SJCRH30 (cell line): ENCODE results near the gene FURIN. TPM values are rescaled to one million over a fixed set of nuclear protein-coding genes. Genes with fewer than 3 reads are reported as not detected.

Experiments used
- DNase-seq, 2 experiments: peaks; one replicate each; pipeline ENCODE4 v3.0.0-alpha.2; 2015 to 2020
- H3K27ac ChIP-seq: fragments of 250-450 bp; sonication (Bioruptor Pico); 2 replicates; pipeline ENCODE4 v1.5.1; 2020; ENCODE audit warnings: mild to moderate bottlenecking, moderate library complexity
- H3K27me3 ChIP-seq: fragments of 250-450 bp; sonication (Bioruptor Pico); 2 replicates; pipeline ENCODE4 v1.5.1; 2020; ENCODE audit warnings: mild to moderate bottlenecking, moderate library complexity
- H3K36me3 ChIP-seq: fragments of 250-450 bp; sonication (Bioruptor Pico); 2 replicates; pipeline ENCODE4 v1.5.1; 2020; ENCODE audit warnings: mild to moderate bottlenecking, moderate library complexity
- H3K4me1 ChIP-seq: fragments of 250-450 bp; sonication (Bioruptor Pico); 2 replicates; pipeline ENCODE4 v1.5.1; 2020; ENCODE audit warnings: mild to moderate bottlenecking, moderate library complexity
- H3K4me3 ChIP-seq: fragments of 250-450 bp; sonication (Bioruptor Pico); 2 replicates; pipeline ENCODE4 v1.5.1; 2020; ENCODE audit warnings: mild to moderate bottlenecking, moderate library complexity
- H3K9me3 ChIP-seq: fragments of 250-450 bp; sonication (Bioruptor Pico); replicated peaks from 2 replicates; pipeline ENCODE4 v1.5.1; 2020; ENCODE audit warnings: mild to moderate bottlenecking, moderate library complexity
- total RNA-seq: library from RNA; depleted of rRNA; stranded (reverse); fragments of >200 nt; shearing (Covaris generic); gene quantifications from 2 replicates; pipeline ENCODE4 v1.2.3, GENCODE V29; 2014

FURIN gene
- total RNA-seq, 1 experiment from 2014 or later: 12.0 TPM

DNA sequence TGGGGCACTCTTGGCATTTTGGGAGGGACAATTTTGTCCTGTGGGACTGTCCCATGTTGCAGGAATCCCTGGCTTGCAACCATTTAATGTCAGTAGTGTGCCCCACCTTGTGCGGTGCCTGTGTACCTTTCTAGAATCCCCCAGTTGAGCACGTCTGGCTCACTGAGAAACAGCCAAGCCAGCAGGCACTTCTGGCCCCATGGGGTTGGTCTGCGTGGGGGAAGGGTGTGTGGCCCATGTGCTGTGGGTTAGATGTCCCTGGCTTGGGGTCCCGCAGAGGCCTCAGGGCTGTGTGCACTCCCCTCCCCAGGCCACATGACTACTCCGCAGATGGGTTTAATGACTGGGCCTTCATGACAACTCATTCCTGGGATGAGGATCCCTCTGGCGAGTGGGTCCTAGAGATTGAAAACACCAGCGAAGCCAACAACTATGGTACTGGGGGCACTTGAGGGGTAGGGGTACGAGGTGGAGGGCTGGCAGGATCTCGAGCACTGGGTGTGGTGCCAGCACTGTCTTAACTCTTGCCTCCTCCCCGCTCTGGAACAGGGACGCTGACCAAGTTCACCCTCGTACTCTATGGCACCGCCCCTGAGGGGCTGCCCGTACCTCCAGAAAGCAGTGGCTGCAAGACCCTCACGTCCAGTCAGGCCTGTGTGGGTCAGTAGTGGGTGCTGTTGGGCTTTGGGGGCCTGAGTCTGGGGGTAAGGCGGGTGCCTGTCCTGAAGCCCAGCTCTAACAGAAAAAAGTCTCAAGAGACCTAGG lies 12.2 kb downstream of the FURIN start:
- no peaks in the 10 kb centered on the region for H3K9me3 ChIP-seq
- H3K4me1 ChIP-seq: no peaks in the 10 kb centered on the region
- no peak for DNase-seq
- no peak overlapping the region for H3K27ac ChIP-seq
- no peak overlapping the region for H3K4me3 ChIP-seq
- H3K36me3 ChIP-seq: peaks cover 5% of the 10 kb centered on the region; the same call in 1 of the 2 replicates
- H3K27me3 ChIP-seq: no peaks in the 10 kb centered on the region

DNA sequence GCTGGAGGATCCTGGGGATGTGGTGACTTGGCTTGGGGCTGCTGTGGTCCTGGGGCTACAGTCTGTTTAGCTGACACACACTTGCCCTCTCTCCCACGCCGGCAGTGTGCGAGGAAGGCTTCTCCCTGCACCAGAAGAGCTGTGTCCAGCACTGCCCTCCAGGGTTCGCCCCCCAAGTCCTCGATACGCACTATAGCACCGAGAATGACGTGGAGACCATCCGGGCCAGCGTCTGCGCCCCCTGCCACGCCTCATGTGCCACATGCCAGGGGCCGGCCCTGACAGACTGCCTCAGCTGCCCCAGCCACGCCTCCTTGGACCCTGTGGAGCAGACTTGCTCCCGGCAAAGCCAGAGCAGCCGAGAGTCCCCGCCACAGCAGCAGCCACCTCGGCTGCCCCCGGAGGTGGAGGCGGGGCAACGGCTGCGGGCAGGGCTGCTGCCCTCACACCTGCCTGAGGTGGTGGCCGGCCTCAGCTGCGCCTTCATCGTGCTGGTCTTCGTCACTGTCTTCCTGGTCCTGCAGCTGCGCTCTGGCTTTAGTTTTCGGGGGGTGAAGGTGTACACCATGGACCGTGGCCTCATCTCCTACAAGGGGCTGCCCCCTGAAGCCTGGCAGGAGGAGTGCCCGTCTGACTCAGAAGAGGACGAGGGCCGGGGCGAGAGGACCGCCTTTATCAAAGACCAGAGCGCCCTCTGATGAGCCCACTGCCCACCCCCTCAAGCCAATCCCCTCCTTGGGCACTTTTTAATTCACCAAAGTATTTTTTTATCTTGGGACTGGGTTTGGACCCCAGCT lies 13.0 kb downstream of the FURIN start:
- Histone ChIP-seq H3K9me3 (no peaks in the 10 kb centered on the region), H3K36me3 (peaks cover 5% of the 10 kb centered on the region; the same call in 1 of the 2 replicates), H3K27ac (no peak overlapping the region), H3K4me3 (no peak overlapping the region), H3K27me3 (no peaks in the 10 kb centered on the region), H3K4me1 (no peaks in the 10 kb centered on the region)
- DNase-seq: no peak

DNA sequence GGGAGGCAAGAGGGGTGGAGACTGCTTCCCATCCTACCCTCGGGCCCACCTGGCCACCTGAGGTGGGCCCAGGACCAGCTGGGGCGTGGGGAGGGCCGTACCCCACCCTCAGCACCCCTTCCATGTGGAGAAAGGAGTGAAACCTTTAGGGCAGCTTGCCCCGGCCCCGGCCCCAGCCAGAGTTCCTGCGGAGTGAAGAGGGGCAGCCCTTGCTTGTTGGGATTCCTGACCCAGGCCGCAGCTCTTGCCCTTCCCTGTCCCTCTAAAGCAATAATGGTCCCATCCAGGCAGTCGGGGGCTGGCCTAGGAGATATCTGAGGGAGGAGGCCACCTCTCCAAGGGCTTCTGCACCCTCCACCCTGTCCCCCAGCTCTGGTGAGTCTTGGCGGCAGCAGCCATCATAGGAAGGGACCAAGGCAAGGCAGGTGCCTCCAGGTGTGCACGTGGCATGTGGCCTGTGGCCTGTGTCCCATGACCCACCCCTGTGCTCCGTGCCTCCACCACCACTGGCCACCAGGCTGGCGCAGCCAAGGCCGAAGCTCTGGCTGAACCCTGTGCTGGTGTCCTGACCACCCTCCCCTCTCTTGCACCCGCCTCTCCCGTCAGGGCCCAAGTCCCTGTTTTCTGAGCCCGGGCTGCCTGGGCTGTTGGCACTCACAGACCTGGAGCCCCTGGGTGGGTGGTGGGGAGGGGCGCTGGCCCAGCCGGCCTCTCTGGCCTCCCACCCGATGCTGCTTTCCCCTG lies 13.8 kb downstream of the FURIN start:
- Histone ChIP-seq H3K9me3 (no peaks in the 10 kb centered on the region), H3K27me3 (no peaks in the 10 kb centered on the region), H3K4me3 (no peak overlapping the region), H3K27ac (no peak overlapping the region), H3K36me3 (peaks cover 3% of the 10 kb centered on the region; the same call in 1 of the 2 replicates), H3K4me1 (no peaks in the 10 kb centered on the region)
- DNase-seq: no peak

DNA sequence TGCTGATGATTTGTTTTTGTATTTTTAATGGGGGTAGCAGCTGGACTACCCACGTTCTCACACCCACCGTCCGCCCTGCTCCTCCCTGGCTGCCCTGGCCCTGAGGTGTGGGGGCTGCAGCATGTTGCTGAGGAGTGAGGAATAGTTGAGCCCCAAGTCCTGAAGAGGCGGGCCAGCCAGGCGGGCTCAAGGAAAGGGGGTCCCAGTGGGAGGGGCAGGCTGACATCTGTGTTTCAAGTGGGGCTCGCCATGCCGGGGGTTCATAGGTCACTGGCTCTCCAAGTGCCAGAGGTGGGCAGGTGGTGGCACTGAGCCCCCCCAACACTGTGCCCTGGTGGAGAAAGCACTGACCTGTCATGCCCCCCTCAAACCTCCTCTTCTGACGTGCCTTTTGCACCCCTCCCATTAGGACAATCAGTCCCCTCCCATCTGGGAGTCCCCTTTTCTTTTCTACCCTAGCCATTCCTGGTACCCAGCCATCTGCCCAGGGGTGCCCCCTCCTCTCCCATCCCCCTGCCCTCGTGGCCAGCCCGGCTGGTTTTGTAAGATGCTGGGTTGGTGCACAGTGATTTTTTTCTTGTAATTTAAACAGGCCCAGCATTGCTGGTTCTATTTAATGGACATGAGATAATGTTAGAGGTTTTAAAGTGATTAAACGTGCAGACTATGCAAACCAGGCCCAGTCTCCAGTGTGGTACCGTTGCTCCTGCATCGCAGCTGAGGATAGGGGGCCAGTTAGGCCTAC lies 14.6 kb downstream of the FURIN start:
- Histone ChIP-seq H3K27ac (no peak overlapping the region), H3K4me1 (no peaks in the 10 kb centered on the region), H3K4me3 (no peak overlapping the region), H3K27me3 (no peaks in the 10 kb centered on the region), H3K36me3 (no peaks in the 10 kb centered on the region; the same call in 1 of the 2 replicates), H3K9me3 (no peaks in the 10 kb centered on the region)
- DNase-seq: no peak

DNA sequence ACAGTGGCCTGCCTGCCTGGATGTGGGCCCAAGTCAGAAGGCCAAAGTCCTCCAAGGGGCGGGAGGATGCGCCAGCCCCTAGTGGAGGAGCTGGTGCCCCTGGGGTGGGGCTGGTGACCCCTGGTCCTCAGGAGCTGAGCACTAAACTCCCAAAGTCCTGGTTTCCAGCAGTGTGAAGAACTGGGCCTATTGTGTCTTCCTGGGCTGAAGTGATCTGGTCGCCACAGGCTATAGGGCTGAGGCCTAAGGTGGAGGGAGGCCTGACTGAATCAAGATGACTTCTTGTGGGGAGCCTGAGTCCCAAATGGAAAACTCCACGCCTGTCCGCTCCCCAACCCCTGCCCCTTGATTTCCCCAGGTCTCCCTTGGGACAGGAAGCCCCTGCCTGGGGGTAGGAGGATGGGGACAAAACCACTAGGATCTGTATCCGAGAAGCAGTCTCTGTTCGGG lies 15.2 kb downstream of the FURIN start:
- Histone ChIP-seq H3K9me3 (no peaks in the 10 kb centered on the region), H3K27me3 (no peaks in the 10 kb centered on the region), H3K36me3 (no peaks in the 10 kb centered on the region; the same call in 1 of the 2 replicates), H3K4me1 (no peaks in the 10 kb centered on the region), H3K4me3 (no peak overlapping the region), H3K27ac (no peak overlapping the region)
- DNase-seq: no peak

DNA sequence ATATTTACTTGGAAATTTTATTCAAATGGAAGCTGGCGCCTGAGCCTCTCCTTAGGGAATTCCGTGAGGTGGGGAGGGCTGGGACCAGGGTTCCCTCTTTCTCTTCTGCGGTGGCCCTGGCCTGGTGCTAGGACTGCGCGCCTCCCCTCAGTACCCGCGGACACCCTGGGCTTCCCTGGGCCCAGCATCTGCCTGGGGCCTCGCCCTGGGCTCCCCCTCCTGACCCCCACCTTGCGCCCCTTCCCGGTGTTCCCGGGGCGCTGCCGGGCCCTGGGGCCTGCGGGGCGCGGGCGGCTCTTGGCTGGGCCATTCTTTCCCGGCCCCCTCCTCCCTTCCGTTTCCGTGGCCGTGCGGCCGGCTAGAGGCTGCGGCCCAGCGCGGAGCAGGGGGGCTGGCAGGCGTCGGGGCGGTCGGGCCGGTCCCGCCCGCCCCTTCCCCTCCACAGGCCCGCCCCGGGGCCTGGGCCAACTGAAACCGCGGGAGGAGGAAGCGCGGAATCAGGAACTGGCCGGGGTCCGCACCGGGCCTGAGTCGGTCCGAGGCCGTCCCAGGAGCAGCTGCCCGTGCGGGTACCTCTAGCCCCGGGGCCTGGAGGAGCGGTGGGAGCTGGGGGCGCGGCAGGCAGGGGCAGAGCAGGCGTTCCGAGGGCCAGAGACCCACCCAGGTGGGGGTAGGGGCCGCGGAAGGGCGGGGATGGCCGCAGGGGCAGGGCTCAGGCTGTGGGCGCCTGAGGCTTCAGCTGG lies 15.8 kb downstream of the FURIN start, which contains the start of gene FES:
Gene FES, plus strand, starts transcription at position 529 of the 743 bp plus-strand sequence. CDS start 542 bp downstream, outside the sequence.
- H3K9me3 ChIP-seq: no peaks in the 10 kb centered on the region
- DNase-seq: no peak
- no peaks in the 10 kb centered on the region; the same call in 1 of the 2 replicates for H3K36me3 ChIP-seq
- H3K4me1 ChIP-seq: no peaks in the 10 kb centered on the region
- H3K27ac ChIP-seq: no peak within 1 kb of the TSS
- no peaks in the 10 kb centered on the region for H3K27me3 ChIP-seq
- H3K4me3 ChIP-seq: no peak within 1 kb of the TSS

DNA sequence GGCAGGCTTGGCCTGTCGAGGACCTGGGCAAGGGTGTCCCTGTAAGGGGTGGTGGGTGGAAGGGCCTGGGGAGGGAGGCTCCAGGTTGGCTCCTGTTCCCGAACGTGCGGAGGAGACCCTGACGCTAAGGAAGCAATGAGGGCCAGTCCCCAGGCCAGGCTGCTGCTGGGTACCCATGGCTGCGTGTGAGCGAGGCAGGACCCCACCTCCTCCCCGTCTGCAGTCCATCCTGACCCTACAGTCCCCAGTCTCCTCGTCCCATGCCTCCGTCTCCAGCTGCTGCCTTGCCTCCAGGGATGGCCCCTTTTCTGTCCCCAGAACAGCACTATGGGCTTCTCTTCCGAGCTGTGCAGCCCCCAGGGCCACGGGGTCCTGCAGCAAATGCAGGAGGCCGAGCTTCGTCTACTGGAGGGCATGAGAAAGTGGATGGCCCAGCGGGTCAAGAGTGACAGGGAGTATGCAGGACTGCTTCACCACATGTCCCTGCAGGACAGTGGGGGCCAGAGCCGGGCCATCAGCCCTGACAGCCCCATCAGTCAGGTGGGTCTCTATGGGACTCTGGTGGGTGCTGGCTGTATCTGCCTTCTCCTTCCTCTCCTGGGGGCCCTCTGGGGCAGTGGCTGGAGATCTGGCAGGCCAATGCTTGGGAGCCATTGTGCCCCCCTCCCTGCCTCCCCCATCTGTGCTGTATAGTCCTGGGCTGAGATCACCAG lies 16.5 kb downstream of the FURIN start:
- Histone ChIP-seq H3K4me1 (peaks cover 3% of the 10 kb centered on the region; the same call in 1 of the 2 replicates), H3K4me3 (no peak overlapping the region), H3K27ac (no peak overlapping the region), H3K27me3 (no peaks in the 10 kb centered on the region; the same call in 1 of the 2 replicates), H3K9me3 (no peaks in the 10 kb centered on the region), H3K36me3 (no peaks in the 10 kb centered on the region; the same call in 1 of the 2 replicates)
- DNase-seq: no peak

DNA sequence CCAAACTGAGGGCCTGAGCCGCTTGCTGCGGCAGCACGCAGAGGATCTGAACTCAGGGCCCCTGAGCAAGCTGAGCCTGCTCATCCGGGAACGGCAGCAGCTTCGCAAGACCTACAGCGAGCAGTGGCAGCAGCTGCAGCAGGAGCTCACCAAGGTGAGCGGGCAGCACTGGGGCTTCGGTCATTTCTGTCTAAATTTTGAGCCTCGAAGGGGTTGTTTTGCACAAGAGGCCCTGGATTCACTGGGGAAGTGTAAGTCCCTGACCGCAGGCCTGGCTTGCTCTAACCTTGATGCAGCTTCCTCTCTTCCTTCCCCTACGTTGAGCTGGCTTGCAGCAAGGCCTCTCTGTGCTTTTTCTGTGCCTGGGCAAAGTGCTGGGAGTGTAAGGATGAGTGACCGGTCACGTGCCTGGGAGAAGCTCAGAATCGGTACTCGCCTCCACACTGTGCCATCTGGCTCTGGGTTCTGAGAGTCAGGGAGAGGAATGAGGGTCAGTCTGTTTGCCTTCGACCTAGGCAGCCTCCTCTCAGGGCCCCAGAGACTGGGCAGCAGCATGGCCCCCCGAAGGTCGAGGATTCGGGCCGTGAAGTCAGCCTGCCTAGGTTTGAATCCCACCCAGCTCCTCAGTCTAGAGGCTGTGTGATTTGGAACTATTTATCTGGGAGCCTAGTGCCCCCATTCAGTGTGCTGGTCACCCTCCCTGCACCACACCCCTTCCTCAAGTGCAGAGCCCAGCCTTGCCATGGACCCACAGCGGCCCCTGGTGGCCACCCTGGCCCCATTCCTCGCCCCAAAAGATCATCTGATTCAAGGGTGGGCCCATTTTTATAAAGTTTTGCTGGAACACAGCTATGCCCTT lies 17.3 kb downstream of the FURIN start:
- DNase-seq: peak; percentile 74 to 83
- Histone ChIP-seq H3K36me3 (no peaks in the 10 kb centered on the region), H3K27me3 (peaks cover 5% of the 10 kb centered on the region; the same call in 1 of the 2 replicates), H3K9me3 (no peaks in the 10 kb centered on the region), H3K4me3 (no peak overlapping the region), H3K4me1 (peaks cover 3% of the 10 kb centered on the region; the same call in 1 of the 2 replicates), H3K27ac (no peak overlapping the region)

DNA sequence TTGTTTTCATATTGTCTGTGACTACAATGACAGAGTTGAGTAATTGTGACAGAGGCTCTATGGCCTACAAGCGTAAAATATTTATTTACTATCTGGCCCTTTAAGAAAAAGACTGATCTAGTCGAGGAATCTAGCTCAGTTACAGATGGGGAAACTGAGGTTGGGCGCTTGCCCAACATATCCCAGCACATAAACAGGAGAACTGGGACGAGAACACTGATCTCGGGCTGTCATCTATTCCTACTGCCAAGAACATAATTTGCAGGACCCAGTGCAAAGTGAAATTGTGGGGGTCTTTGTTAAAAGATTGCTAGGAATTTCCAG lies 17.9 kb downstream of the FURIN start:
- Histone ChIP-seq H3K27ac (no peak overlapping the region), H3K4me3 (no peak overlapping the region), H3K9me3 (no peaks in the 10 kb centered on the region), H3K36me3 (no peaks in the 10 kb centered on the region), H3K27me3 (peaks cover 11% of the 10 kb centered on the region; the same call in 1 of the 2 replicates), H3K4me1 (peaks cover 3% of the 10 kb centered on the region; the same call in 1 of the 2 replicates)
- no peak for DNase-seq

DNA sequence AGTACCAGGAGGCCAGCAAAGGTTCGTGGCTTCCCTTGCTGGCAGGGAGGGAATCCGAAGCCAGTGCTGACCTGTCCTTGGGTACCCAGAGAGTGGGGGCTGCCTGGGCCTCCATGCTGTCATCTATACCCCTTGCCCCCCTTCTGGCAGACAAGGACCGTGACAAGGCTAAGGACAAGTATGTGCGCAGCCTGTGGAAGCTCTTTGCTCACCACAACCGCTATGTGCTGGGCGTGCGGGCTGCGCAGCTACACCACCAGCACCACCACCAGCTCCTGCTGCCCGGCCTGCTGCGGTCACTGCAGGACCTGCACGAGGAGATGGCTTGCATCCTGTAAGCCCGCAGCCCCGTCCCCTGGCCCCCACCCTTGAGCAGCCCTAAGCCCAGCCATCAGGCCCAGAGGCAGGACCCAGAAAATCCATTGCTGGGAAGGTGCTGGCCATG lies 18.7 kb downstream of the FURIN start:
- H3K4me3 ChIP-seq: no peak overlapping the region
- H3K4me1 ChIP-seq: peaks cover 3% of the 10 kb centered on the region; the same call in 1 of the 2 replicates
- no peaks in the 10 kb centered on the region for H3K9me3 ChIP-seq
- DNase-seq: no peak
- peaks cover 11% of the 10 kb centered on the region; the same call in 1 of the 2 replicates for H3K27me3 ChIP-seq
- H3K36me3 ChIP-seq: no peaks in the 10 kb centered on the region
- no peak overlapping the region for H3K27ac ChIP-seq

DNA sequence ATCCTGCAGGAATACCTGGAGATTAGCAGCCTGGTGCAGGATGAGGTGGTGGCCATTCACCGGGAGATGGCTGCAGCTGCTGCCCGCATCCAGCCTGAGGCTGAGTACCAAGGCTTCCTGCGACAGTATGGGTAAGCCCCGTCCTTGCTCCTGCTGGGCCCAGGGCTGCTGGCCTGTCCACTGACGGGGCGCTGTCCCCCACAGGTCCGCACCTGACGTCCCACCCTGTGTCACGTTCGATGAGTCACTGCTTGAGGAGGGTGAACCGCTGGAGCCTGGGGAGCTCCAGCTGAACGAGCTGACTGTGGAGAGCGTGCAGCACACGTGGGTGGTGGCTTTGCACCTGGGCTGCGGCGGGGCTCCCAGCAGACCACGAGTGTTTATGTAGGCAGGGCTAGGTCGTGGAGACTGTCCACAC lies 20.9 kb downstream of the FURIN start:
- Histone ChIP-seq H3K4me1 (peaks cover 3% of the 10 kb centered on the region; the same call in 1 of the 2 replicates), H3K4me3 (no peak overlapping the region), H3K27ac (no peak overlapping the region), H3K36me3 (no peaks in the 10 kb centered on the region), H3K27me3 (peaks cover 11% of the 10 kb centered on the region; the same call in 1 of the 2 replicates), H3K9me3 (no peaks in the 10 kb centered on the region)
- no peak for DNase-seq
